HCT116 (cell line): ENCODE data around the gene GPHN. TPM values are rescaled to one million over a fixed set of nuclear protein-coding genes. Genes with fewer than 3 reads are reported as not detected.

Source experiments
- ATAC-seq: fragments of 200-7000 bp; cut with Tn5 transposase; 2 replicates; pipeline ENCODE4 v1.9.1; 2020; ENCODE audit warnings: mild to moderate bottlenecking, moderate library complexity
- BruUV-seq: library from RNA; stranded (reverse); fragments of 400-500 nt; replicated peaks from 2 replicates; lab custom pipeline; 2021; lab: Mats Ljungman, UMichigan
- CTCF ChIA-PET: fragments of 300-600 bp; sonication (Branson Sonifier 250); formaldehyde crosslinking; loops from one replicate; lab custom pipeline; 2021; ENCODE audit warnings: antibody characterized with exemption; lab: Charles Lee
- POLR2A ChIA-PET: fragments of 300-600, 350-600 bp; sonication (Branson Sonifier 250); formaldehyde crosslinking; loops from one replicate; lab custom pipeline; 2021; ENCODE audit warnings: antibody characterized with exemption; lab: Charles Lee
- RAD21 ChIA-PET, 2 experiments: fragments of 300-600 bp; sonication (Branson Sonifier 250); formaldehyde crosslinking; loops; one replicate each; lab custom pipeline; 2023; ENCODE audit warnings: low total read pairs in 2 of 2; ENCODE audit not compliant: uncharacterized antibody in 2 of 2, unreplicated experiment in 2 of 2, low non-redundant PET in 1 of 2; lab: Charles Lee
- DNase-seq: peaks from one replicate; pipeline ENCODE4 v3.0.0-alpha.2; 2010; ENCODE audit warnings: low read depth, low spot score
- H2AFZ ChIP-seq: fragments of 200-600 bp; shearing (Covaris generic), sonication (generic); 2 replicates; pipeline ENCODE4 v1.6.1; 2017; ENCODE audit warnings: low read depth, mixed run types, mixed read lengths, antibody characterized with exemption, low read length; ENCODE audit not compliant: poor library complexity, severe bottlenecking
- H3K27ac ChIP-seq: 2 replicates; pipeline ENCODE4 v1.5.1; 2012; ENCODE audit warnings: low read depth, low read length
- H3K27me3 ChIP-seq: fragments of 200-600 bp; sonication (generic); 2 replicates; pipeline ENCODE4 v1.6.1; 2016; ENCODE audit warnings: mixed run types, low read length, mixed read lengths; ENCODE audit not compliant: insufficient read depth
- H3K36me3 ChIP-seq, 2 experiments: fragments of 200-500 bp in 1 of 2; fragments of 200-600 bp in 1 of 2; sonication (Bioruptor generic) in 1 of 2; sonication (generic) in 1 of 2; 2 replicates each; pipeline versions ENCODE4 v1.5.1 to v1.6.1; 2014 to 2016; ENCODE audit warnings: low read length in 2 of 2, inconsistent platforms in 1 of 2, mixed read lengths in 1 of 2, mixed run types in 1 of 2; ENCODE audit not compliant: insufficient read depth in 2 of 2, control insufficient read depth in 1 of 2
- H3K4me1 ChIP-seq, 2 experiments: fragments of 200-600 bp in 1 of 2; sonication (generic) in 1 of 2; 2 replicates each; pipeline versions ENCODE4 v1.5.1 to v1.6.1; 2012 to 2017; ENCODE audit warnings: low read length in 2 of 2, inconsistent platforms in 1 of 2, mild to moderate bottlenecking in 1 of 2, mixed read lengths in 1 of 2, mixed run types in 1 of 2, moderate library complexity in 1 of 2; ENCODE audit not compliant: insufficient read depth in 2 of 2, control insufficient read depth in 1 of 2
- H3K4me2 ChIP-seq: fragments of 200-600 bp; sonication (generic); 2 replicates; pipeline ENCODE4 v1.6.1; 2017; ENCODE audit warnings: mixed run types, low read length, mixed read lengths
- H3K4me3 ChIP-seq, 2 experiments: fragments of 200-600 bp in 1 of 2; sonication (generic) in 1 of 2; replicated peaks in 1 of 2; 2 replicates each; pipeline ENCODE4 v1.5.1; 2011 to 2016; ENCODE audit warnings: low read length in 2 of 2, control low read depth in 1 of 2, low read depth in 1 of 2, mild to moderate bottlenecking in 1 of 2, mixed read lengths in 1 of 2, mixed run types in 1 of 2
- H3K79me2 ChIP-seq: fragments of 200-600 bp; sonication (generic); 2 replicates; pipeline ENCODE4 v1.6.1; 2017; ENCODE audit warnings: mild to moderate bottlenecking, mixed run types, low read length, moderate library complexity, mixed read lengths; ENCODE audit not compliant: insufficient read depth
- H3K9ac ChIP-seq: fragments of 200-600 bp; sonication (generic); 2 replicates; pipeline ENCODE4 v1.6.1; 2016; ENCODE audit warnings: low read length, mixed read lengths
- H3K9me2 ChIP-seq: fragments of 200-600 bp; sonication (generic), shearing (Covaris generic); 2 replicates; pipeline ENCODE4 v1.6.1; 2017; ENCODE audit warnings: mixed run types, mild to moderate bottlenecking, moderate library complexity; ENCODE audit not compliant: insufficient read depth
- H3K9me3 ChIP-seq, 2 experiments: fragments of 200-500 bp in 1 of 2; fragments of 200-600 bp in 1 of 2; sonication (Bioruptor generic) in 1 of 2; sonication (generic) in 1 of 2; 2 replicates each; pipeline ENCODE4 v1.6.1; 2014 to 2017; ENCODE audit warnings: low read length in 2 of 2, mixed read lengths in 2 of 2, inconsistent platforms in 1 of 2, low read depth in 1 of 2, mild to moderate bottlenecking in 1 of 2, mixed run types in 1 of 2, moderate library complexity in 1 of 2; ENCODE audit not compliant: control insufficient read depth in 1 of 2, insufficient read depth in 1 of 2
- H4K20me1 ChIP-seq: fragments of 200-600 bp; sonication (generic), shearing (Covaris generic); 2 replicates; pipeline ENCODE4 v1.6.1; 2017; ENCODE audit warnings: mixed run types, mild to moderate bottlenecking, moderate library complexity; ENCODE audit not compliant: insufficient read depth
- CBX3 ChIP-seq: IDR thresholded peaks from 2 replicates; pipeline ENCODE4 v1.6.1; 2012; ENCODE audit warnings: low read depth
- EGR1 ChIP-seq: IDR thresholded peaks from 2 replicates; pipeline ENCODE4 v1.6.1; 2012; ENCODE audit warnings: low read depth
- ELF1 ChIP-seq: IDR thresholded peaks from 2 replicates; pipeline ENCODE4 v1.6.1; 2012; ENCODE audit warnings: low read depth, borderline replicate concordance
- EZH2 ChIP-seq: fragments of 200-600 bp; sonication (generic); IDR thresholded peaks from 2 replicates; pipeline ENCODE4 v1.6.1; 2017; ENCODE audit warnings: antibody characterized with exemption, mixed run types
- EZH2phosphoT487 ChIP-seq: fragments of 200-600 bp; IDR thresholded peaks from 2 replicates; pipeline ENCODE4 v1.6.1; 2018; ENCODE audit warnings: antibody characterized with exemption, borderline replicate concordance
- JUND ChIP-seq: IDR thresholded peaks from 2 replicates; pipeline ENCODE4 v1.6.1; 2012
- POLR2A ChIP-seq: IDR thresholded peaks from 2 replicates; pipeline ENCODE4 v1.7.0; 2011; ENCODE audit warnings: borderline replicate concordance; ENCODE audit not compliant: insufficient read depth, insufficient read length; ENCODE audit errors: extremely low read depth
- YY1 ChIP-seq: IDR thresholded peaks from 2 replicates; pipeline ENCODE4 v1.6.1; 2011; ENCODE audit warnings: low read length, low read depth, moderate library complexity, mild to moderate bottlenecking; ENCODE audit not compliant: insufficient replicate concordance; ENCODE audit errors: extremely low read depth
- ZFX ChIP-seq: fragments of 450-650 bp; IDR thresholded peaks from 2 replicates; pipeline ENCODE4 v1.6.1; 2017
- ZNF274 ChIP-seq: fragments of 200-500 bp; sonication (Bioruptor generic); IDR thresholded peaks from 2 replicates; pipeline ENCODE4 v1.6.1; 2014; ENCODE audit warnings: mild to moderate bottlenecking, low read depth, low read length, inconsistent platforms
- intact Hi-C: fragments of 100-400 bp; cut with micrococcal nuclease; formaldehyde crosslinking; loops from 2 replicates; pipeline ENCODE4 v1.10.0; 2022
- total RNA-seq: library from RNA; stranded (reverse); gene quantifications from one replicate; pipeline ENCODE4 v1.2.1, GENCODE V29; 2021; ENCODE audit not compliant: unreplicated experiment
- TF ChIP-seq, protein P1 (sequence below): IDR thresholded peaks from 2 replicates; pipeline ENCODE4 v1.6.1; 2011; ENCODE audit warnings: mild to moderate bottlenecking, low read length, moderate library complexity; ENCODE audit not compliant: insufficient replicate concordance; ENCODE audit errors: extremely low read depth
- TF ChIP-seq, protein P2 (sequence below): IDR thresholded peaks from 2 replicates; pipeline ENCODE4 v1.6.1; 2012; ENCODE audit warnings: low read depth

The GPHN gene
- total RNA-seq, 1 experiment from 2014 or later = 43.8 TPM

DNA sequence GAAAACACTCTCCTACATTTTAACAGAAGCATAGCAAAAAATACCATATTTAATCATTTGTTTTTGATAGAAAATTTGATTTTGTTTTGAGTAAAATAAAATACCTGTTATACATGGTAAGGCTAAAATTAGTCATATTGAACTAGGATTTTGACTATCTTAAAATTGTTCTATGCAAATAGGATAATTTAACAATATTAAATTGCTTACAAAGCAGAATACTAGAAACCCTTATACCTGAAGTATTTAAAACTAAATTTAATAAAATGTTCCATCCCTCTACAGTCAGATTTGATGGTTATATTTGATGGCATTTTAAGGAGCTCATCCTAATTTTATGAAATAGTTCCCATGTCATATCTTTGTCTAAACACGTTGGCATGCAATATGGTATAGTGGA, 323.2 kb downstream of the GPHN start:
- no peaks in the 10 kb centered on the region for H3K9me3 ChIP-seq
- peaks cover 3% of the 10 kb centered on the region; the same call in 1 of the 2 replicates for H3K79me2 ChIP-seq
- ATAC-seq = no peak
- H2AFZ ChIP-seq = no peak overlapping the region
- H3K9me2 ChIP-seq = peaks cover 4% of the 10 kb centered on the region; the same call in 1 of the 2 replicates
- TF ChIP-seq ZNF274 (no peak), EGR1 (no peak), ELF1 (no peak)
- TF ChIP-seq, protein P1, sequence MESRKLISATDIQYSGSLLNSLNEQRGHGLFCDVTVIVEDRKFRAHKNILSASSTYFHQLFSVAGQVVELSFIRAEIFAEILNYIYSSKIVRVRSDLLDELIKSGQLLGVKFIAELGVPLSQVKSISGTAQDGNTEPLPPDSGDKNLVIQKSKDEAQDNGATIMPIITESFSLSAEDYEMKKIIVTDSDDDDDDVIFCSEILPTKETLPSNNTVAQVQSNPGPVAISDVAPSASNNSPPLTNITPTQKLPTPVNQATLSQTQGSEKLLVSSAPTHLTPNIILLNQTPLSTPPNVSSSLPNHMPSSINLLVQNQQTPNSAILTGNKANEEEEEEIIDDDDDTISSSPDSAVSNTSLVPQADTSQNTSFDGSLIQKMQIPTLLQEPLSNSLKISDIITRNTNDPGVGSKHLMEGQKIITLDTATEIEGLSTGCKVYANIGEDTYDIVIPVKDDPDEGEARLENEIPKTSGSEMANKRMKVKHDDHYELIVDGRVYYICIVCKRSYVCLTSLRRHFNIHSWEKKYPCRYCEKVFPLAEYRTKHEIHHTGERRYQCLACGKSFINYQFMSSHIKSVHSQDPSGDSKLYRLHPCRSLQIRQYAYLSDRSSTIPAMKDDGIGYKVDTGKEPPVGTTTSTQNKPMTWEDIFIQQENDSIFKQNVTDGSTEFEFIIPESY = no peak
- H3K4me1 ChIP-seq = no peaks in the 10 kb centered on the region
- RAD21 ChIA-PET = no interaction called here
- CTCF ChIA-PET = no interaction called here
- H3K4me3 ChIP-seq = no peak overlapping the region
- H3K9ac ChIP-seq = no peak overlapping the region
- no peak overlapping the region for H3K27ac ChIP-seq
- DNase-seq = no peak
- POLR2A ChIA-PET = no interaction called here
- no peaks in the 10 kb centered on the region for H3K36me3 ChIP-seq
- H3K27me3 ChIP-seq = no peaks in the 10 kb centered on the region
- no TSS peak for BruUV-seq
- H3K4me2 ChIP-seq = no peak overlapping the region
- intact Hi-C loops = loop anchor here (5.0 kb wide), 1 partner anchor 34 kb away; no protein-coding TSS in a partner anchor
- no peaks in the 10 kb centered on the region; the same call in 1 of the 2 replicates for H4K20me1 ChIP-seq

DNA sequence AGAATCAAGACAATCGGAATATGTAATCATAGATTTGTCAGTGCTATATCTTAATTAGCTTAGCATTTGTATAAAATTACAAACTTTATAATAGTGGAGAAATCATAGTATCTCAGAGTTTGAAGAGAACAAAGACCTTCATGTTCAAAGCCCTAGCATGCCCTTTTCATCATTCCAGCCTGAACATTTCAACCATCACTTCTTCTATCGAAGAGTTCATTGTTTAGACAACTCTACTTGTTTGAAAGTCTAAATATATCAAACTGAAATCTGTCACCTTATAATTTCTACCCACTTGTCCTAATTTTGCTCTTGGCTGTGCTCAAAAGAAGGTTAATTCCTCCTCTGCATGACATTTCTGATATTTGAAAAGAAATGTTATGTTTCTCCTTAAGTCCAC, 325.9 kb downstream of the GPHN start:
- H3K36me3 ChIP-seq = no peaks in the 10 kb centered on the region
- H3K4me1 ChIP-seq = no peaks in the 10 kb centered on the region
- no peaks in the 10 kb centered on the region for H3K9me3 ChIP-seq
- no peak overlapping the region for H3K4me3 ChIP-seq
- DNase-seq (no peak), ATAC-seq (no peak)
- peaks cover 4% of the 10 kb centered on the region; the same call in 1 of the 2 replicates for H3K9me2 ChIP-seq
- ChIA-PET RAD21 (no interaction called here), CTCF (no interaction called here), POLR2A (no interaction called here)
- no peaks in the 10 kb centered on the region for H3K27me3 ChIP-seq
- BruUV-seq = no TSS peak
- H2AFZ ChIP-seq = no peak overlapping the region
- intact Hi-C loops = loop anchor here (5.0 kb wide), 1 partner anchor 37 kb away; no protein-coding TSS in a partner anchor
- H4K20me1 ChIP-seq = no peaks in the 10 kb centered on the region
- H3K4me2 ChIP-seq = no peak overlapping the region
- peaks cover 3% of the 10 kb centered on the region; the same call in 1 of the 2 replicates for H3K79me2 ChIP-seq
- H3K9ac ChIP-seq = no peak overlapping the region
- H3K27ac ChIP-seq = no peak overlapping the region
- TF ChIP-seq ZFX (no peak), EZH2phosphoT487 (no peak), YY1 (no peak), EZH2 (no peak), JUND (no peak), ELF1 (no peak), CBX3 (no peak), POLR2A (no peak)
- TF ChIP-seq, protein P1 = no peak
- TF ChIP-seq, protein P2, sequence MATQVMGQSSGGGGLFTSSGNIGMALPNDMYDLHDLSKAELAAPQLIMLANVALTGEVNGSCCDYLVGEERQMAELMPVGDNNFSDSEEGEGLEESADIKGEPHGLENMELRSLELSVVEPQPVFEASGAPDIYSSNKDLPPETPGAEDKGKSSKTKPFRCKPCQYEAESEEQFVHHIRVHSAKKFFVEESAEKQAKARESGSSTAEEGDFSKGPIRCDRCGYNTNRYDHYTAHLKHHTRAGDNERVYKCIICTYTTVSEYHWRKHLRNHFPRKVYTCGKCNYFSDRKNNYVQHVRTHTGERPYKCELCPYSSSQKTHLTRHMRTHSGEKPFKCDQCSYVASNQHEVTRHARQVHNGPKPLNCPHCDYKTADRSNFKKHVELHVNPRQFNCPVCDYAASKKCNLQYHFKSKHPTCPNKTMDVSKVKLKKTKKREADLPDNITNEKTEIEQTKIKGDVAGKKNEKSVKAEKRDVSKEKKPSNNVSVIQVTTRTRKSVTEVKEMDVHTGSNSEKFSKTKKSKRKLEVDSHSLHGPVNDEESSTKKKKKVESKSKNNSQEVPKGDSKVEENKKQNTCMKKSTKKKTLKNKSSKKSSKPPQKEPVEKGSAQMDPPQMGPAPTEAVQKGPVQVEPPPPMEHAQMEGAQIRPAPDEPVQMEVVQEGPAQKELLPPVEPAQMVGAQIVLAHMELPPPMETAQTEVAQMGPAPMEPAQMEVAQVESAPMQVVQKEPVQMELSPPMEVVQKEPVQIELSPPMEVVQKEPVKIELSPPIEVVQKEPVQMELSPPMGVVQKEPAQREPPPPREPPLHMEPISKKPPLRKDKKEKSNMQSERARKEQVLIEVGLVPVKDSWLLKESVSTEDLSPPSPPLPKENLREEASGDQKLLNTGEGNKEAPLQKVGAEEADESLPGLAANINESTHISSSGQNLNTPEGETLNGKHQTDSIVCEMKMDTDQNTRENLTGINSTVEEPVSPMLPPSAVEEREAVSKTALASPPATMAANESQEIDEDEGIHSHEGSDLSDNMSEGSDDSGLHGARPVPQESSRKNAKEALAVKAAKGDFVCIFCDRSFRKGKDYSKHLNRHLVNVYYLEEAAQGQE = no peak
